DND-41 (cell line): Measurements from ENCODE around the gene AKAP17A.

ENCODE experiments used
- EZH2 ChIP-seq: IDR thresholded peaks from 3 replicates; pipeline ENCODE4 v1.6.1; 2012; ENCODE audit warnings: borderline replicate concordance, low read depth, mild to moderate bottlenecking, moderate library complexity, low read length, inconsistent platforms; ENCODE audit not compliant: severe bottlenecking
- TF ChIP-seq, protein P1 (sequence below): IDR thresholded peaks from 2 replicates; pipeline ENCODE4 v1.5.1; 2012; ENCODE audit warnings: borderline replicate concordance, low read length, moderate library complexity, mild to moderate bottlenecking; ENCODE audit not compliant: poor library complexity, severe bottlenecking; ENCODE audit errors: extremely low read depth

DNA sequence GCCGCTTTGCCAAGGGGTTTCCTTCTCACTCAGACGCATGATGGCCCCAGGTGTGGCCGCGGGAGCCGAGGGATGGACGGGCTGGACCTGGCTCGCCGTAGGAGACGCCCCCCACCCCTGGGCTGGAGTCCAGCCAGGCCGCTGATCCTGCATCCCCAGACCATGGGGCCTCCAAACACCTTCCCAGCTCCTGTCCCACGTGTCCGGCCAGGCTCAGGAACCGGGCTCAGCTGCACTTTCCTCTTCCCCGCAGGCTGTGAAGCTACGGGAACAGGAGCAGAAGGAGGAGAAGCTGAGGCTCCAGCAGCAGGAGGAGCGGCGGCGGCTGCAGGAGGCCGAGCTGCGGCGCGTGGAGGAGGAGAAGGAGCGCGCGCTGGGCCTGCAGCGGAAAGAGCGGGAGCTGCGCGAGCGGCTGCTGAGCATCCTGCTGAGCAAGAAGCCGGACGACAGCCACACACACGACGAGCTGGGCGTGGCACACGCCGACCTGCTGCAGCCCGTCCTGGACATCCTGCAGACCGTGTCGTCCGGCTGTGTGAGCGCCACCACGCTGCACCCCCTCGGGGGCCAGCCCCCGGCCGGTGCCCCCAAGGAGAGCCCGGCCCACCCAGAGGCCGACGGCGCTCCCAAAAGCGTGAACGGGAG, 9.1 kb downstream of the AKAP17A start:
- TF ChIP-seq, protein P1, sequence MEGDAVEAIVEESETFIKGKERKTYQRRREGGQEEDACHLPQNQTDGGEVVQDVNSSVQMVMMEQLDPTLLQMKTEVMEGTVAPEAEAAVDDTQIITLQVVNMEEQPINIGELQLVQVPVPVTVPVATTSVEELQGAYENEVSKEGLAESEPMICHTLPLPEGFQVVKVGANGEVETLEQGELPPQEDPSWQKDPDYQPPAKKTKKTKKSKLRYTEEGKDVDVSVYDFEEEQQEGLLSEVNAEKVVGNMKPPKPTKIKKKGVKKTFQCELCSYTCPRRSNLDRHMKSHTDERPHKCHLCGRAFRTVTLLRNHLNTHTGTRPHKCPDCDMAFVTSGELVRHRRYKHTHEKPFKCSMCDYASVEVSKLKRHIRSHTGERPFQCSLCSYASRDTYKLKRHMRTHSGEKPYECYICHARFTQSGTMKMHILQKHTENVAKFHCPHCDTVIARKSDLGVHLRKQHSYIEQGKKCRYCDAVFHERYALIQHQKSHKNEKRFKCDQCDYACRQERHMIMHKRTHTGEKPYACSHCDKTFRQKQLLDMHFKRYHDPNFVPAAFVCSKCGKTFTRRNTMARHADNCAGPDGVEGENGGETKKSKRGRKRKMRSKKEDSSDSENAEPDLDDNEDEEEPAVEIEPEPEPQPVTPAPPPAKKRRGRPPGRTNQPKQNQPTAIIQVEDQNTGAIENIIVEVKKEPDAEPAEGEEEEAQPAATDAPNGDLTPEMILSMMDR = no peak
- TF ChIP-seq EZH2 = no peak
